ENCODE data around the gene MDFI. TPM values are rescaled to one million over a fixed set of nuclear protein-coding genes. Genes with fewer than 3 reads are reported as not detected.

Gene MDFI
- total RNA-seq, 1 experiment from 2014 or later, result not detected

DNA sequence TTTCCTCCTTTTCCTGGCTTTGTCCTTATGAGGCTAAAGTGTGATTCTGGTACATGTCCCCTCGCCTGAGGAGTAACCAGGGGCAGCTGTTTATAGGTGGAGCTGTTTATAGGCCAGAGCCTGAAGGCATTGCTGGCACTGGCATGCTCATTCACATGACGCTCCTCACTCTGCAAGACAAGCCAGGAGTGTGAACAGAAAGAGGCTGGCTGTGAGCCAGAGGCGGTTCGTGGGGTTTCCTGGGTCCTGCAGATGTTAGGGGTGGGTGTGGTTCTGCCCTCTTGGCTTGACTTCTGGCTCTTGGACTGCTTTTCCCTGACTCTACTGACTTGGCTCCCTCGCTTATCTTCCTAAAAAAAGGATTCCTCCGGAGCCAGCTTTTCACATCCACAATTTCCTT lies 12.8 kb upstream of the MDFI start:
- DNase-seq (ENCODE audit: low read depth), result no peak

DNA sequence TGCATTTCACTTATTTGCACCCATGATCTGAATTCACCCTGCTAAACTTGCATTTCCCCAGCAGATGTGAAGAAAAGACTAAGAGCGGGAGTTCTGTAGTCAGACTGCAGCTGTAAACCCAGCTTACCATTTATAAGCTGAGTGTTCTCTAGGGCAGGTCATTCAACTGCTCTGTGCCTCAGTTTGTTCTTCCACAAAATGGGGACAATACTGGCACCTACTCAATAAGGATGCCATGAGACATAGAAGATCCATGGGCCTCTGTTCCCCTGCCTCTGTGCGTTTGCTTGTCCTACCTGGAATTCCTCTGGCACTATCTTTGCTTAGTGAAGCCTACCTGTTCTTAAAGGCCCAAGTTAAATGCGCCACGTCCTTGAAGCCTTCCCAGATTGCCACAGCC lies 12.2 kb upstream of the MDFI start:
- in situ Hi-C loops (cut with HindIII; ENCODE audit: low pct_unique_long_range_greater_than_20kb, low sequenced_read_pairs), result no loop called here
- DNase-seq (ENCODE audit: low read depth), result no peak

More for the DNA sequence above, 12.8 kb upstream of the MDFI start:
- in situ Hi-C loops (cut with HindIII; ENCODE audit: low pct_unique_long_range_greater_than_20kb, low sequenced_read_pairs), result no loop called here

DNA sequence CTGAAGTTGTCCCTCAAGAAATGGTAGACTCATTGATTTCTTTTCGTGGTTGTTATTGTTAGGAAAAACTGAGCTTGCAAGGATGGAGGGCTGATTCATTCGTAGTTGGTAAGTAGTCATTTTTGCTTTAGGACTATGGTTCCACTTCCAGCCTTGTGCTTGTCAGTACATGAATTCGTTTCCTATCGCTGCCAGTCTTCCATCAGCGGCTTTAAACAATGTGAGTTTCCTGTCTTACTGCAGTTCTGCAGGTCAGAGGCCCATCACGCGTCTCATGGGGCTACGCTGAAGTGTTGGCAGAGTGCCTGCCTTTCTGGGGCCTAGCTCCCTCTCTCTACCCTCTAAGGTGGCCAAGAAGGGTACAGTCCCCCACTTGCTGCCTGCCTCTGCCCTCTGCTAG lies 11.4 kb upstream of the MDFI start:
- in situ Hi-C loops (cut with HindIII; ENCODE audit: low pct_unique_long_range_greater_than_20kb, low sequenced_read_pairs), result no loop called here
- no peak for DNase-seq (ENCODE audit: low read depth)

DNA sequence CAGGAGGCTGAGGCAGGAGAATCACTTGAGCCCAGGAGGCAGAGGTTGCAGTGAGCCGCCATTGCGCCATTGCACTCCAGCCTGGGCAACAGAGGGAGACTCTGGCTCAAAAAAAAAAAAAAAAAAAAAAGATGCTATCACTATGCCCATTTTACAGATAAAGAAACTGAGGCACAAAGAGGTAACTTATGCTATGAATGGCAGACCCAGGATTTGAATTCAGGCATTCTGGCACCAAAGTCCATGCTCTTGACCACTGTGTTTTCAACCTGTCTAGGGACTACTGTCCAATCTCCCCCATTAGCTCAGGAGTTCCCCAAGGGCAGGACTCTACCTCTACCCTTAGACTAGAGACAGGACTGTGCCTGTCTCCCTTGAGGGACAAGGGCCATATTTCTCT lies 9.1 kb upstream of the MDFI start:
- DNase-seq (ENCODE audit: low read depth), result no peak
- in situ Hi-C loops (cut with HindIII; ENCODE audit: low pct_unique_long_range_greater_than_20kb, low sequenced_read_pairs), result no loop called here

DNA sequence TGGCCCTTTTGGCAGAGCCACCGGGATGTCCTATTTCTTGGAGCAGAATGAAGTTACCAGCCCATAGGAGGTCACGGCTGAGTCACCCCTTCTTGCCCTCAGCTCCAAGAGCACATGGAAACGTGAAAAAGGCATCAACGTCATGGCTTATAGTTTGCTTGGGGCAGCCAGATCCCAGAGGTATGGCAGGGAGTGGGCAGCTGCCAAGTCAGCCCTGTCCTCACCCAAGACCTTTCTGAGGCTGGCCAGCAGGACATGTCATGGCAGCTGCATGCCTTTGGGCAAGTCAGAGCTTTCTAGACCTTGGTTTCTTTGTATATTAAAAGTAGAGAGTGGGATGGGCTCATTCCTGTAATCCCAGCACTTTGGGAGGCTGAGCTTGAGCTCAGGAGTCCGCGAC lies 8.2 kb upstream of the MDFI start:
- DNase-seq (ENCODE audit: low read depth), result no peak
- in situ Hi-C loops (cut with HindIII; ENCODE audit: low pct_unique_long_range_greater_than_20kb, low sequenced_read_pairs), result no loop called here

DNA sequence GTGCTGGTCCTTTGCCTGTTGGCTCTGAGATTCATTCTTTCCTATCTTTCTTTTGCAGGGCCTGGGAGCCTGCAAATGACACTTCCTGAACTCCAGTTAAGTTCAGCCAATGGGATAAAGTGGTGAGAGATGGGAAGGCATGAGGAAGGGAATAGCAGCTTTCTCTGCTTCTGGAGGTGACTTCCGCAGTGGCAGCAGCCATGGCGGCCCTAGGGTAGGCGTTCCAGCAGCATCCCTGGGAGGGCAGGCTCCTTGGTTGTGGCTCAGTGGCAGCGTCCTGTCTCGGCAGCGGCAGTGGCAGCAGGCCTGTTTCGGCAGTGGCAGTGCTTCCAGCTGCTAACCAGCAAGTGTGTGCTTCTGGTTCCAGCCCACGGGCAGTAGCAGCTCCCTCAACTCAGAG lies 7.3 kb upstream of the MDFI start:
- in situ Hi-C loops (cut with HindIII; ENCODE audit: low pct_unique_long_range_greater_than_20kb, low sequenced_read_pairs), result no loop called here
- no peak for DNase-seq (ENCODE audit: low read depth)

DNA sequence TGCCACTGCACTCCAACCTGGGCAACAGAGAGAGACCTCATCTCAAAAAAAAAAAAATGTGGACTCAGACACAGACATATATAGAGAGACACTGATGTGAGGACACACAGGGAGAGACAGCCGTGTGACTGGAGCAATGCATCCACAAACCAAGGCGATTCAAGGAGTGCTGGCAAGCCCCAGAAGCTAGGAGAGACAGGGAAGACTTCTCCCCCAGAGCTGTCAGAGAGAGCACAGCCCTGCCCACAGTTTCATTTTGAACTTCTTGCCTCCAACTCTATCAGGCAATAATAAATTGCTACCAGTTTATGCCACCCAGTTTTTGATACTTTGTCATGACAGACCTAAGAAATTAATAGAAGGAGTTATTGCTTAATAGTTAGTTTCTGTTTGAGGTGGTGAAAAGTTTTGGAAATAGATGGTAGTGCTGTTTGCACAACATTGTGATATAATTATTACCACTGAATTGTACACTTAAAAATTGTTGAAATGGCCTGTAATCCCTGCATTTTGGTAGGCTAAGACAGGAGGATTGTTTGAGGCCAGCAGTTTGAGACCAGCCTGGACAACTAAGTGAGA lies 5.1 kb upstream of the MDFI start:
- in situ Hi-C loops (cut with HindIII; ENCODE audit: low pct_unique_long_range_greater_than_20kb, low sequenced_read_pairs), result no loop called here
- DNase-seq (ENCODE audit: low read depth), result no peak

DNA sequence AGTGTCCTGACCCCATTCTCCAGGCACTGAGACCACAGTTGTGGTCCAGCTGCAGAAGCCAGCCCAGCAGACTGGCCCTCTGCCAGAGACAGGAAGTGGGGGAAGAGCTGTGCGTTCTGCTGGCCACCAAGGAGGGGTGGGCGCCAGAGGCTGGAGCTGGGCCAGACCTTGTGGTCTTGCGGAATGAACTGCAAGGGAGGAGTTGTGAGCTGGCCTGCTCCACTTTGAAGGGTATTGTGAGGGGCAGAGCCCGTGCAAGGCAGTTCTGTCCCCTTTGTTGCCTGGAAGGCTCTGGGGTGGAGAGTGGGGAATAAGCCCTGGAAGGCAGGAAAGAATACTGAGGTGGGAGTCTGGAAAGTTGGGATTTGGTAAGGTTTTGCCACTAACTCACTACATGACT lies 3.6 kb upstream of the MDFI start:
- in situ Hi-C loops (cut with HindIII; ENCODE audit: low pct_unique_long_range_greater_than_20kb, low sequenced_read_pairs), result no loop called here
- DNase-seq (ENCODE audit: low read depth), result no peak

DNA sequence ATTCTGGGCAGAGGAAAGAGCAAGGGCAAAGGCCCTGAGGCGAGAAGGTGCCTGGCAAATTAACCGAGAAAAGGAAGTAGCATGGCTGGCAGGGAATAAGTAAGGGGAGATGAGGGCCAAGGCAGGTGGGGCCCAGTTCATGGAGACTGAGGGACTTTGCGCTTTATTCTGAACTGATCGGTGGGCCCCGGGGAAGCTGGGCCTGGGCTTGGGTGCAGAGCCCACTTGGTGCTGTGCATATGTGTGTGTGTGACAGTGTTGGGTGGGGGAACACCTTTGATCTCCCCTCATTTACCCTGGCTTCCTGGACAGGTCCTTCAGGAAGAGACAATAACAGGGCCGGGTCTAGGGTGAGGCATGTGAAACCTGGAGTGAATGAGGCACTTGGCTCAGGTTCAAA lies 2.9 kb upstream of the MDFI start:
- in situ Hi-C loops (cut with HindIII; ENCODE audit: low pct_unique_long_range_greater_than_20kb, low sequenced_read_pairs), result no loop called here
- no peak for DNase-seq (ENCODE audit: low read depth)

DNA sequence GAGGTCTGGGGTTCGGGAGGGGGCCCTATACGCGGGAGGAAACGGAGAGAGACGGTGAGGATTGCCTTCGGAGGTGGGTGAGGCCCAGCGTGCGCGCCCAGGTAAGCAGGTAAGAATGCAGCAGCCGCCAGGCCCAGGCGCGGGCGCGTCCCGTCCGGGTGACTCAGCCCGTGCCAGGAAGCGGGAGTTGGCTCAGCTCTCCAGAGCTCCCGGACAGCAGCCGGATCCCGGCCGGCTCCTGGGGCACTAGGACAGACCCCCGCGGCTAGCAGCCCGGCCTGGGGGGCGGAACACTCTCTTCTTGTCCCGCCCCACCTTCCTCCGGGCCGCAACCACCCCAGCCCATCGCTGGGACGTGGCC lies 1.5 kb upstream of the MDFI start:
- in situ Hi-C loops (cut with HindIII; ENCODE audit: low pct_unique_long_range_greater_than_20kb, low sequenced_read_pairs), result no loop called here
- DNase-seq (ENCODE audit: low read depth), result no peak

DNA sequence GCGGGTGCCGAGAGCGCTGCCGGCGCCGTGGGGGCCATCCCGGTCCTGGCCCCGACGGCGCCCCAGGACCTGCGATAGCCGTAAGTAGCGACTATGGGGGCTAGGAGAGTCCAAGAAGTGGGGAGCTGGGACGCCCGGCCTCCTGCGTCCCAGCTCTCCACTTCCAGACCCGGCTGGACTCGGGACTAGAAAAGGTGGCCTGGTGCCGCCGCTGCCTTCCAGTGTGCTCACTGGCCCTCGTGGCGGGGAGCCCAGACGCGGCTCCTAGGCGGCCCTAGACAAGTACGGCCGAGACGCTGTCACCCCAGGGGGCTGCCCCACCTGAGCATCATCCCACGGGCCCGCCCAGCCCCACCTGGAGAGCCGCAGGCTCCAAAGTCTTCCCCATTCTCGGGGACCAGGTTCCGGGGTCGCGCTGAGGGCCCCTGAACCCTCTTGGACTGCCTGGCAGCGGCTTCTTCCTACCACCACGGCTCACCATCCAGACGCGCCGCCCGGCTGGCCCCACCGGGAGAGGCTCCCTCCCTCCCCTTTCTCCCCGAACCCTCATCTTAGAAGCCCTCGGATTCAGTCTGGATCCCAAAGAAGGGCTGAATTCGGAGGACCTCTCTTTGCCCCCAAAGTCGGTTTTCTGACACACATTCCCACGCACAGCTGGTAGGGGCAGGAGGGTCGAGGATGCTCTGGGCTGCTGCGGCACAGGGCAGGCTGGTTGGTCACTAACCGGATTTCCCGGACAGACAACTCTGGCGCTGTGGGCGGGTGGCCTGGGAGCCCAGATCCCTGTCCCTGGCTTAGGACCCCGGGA lies 870 bp upstream of the MDFI start:
- in situ Hi-C loops (cut with HindIII; ENCODE audit: low pct_unique_long_range_greater_than_20kb, low sequenced_read_pairs), result no loop called here
- no peak for DNase-seq (ENCODE audit: low read depth)

DNA sequence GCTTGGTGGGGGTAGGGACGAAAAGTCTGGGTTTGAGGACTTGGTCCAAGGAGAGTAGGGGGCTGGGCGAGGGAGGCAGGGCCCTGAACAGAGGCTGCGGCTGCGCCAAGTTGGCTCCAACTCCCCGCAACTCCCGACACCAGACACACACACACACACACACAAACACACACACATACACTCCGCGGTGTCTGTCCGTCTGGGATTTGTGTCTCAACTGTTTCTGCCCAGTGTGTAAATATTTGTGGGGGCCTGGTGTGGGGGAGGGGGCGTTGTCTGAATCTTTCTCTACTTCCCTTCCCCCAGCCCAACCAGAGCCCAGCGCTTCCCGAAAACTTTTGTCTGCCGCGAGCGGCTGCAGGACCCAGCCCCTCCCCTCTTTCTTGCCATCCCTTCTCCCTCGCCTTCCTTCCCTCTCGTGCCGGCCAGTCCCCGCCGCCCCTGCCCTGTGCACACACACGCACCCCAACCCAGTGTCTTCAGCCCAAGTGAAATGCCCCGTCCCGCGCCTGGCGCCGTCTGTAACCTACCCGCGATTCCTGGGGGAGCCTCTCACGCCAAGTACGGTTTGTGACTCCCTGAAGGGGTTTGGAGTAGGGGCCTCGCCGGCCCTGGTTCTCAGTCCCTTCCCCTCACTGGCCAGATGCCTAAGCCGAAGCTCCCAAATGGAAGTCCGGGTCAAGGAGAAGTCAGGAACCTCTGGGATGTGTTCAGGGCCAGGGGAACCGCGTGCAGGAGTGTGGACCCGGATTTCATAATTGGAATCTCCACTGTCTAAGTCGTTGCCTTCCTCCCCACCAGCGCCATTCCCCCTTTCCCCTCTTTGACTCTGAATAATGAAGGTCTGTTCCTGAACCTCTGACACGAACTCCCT lies 904 bp downstream of the MDFI start:
- in situ Hi-C loops (cut with HindIII; ENCODE audit: low pct_unique_long_range_greater_than_20kb, low sequenced_read_pairs), result no loop called here
- no peak for DNase-seq (ENCODE audit: low read depth)

DNA sequence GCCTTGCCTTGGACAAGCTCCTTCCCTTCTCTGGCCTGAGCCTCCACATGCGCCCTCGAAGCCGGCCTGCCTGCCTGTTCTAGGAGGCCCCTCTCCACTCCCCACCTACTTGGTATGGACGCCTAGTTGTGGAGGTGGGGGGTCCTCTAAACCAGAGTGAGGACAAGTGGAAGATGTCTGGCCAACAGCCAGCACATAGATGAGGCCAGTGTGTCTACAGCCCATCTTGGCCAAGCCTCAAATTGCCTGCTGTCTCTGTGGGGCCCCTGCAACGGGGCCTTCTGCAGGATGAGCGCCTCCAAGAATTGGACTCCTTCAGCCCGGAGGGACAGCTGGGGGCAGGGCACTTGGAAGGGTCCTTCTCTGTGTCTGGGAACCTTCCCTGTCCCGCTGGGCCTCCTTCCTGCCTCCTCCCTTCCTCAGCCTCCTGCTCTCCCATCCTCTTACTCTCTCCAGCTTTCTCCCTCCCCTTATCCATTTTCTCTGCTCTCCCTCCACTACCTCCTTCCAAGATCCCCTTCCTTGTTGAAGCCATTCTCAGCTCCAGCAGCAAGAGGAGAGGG lies 1.6 kb downstream of the MDFI start:
- in situ Hi-C loops (cut with HindIII; ENCODE audit: low pct_unique_long_range_greater_than_20kb, low sequenced_read_pairs), result no loop called here
- DNase-seq (ENCODE audit: low read depth), result no peak

DNA sequence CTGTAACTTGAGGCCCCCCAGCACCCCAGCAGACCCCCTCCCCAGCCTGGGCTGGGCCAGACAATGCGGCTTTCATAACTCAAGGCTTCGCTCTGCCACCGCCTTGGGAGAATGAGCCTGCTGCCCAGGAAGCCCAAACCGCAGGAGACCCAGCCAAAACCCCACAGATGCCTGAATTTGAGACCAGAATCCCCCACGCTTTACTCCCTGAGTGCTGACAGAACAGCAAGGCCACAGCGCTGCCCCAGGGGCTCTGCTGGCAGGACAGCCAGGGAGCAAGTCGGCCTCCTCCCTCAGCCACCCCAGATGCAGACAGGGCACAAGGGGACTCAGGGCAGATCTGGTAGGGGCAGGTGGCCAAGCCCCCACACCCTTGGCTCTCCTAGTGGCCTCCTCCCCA lies 2.2 kb downstream of the MDFI start:
- in situ Hi-C loops (cut with HindIII; ENCODE audit: low pct_unique_long_range_greater_than_20kb, low sequenced_read_pairs), result no loop called here
- no peak for DNase-seq (ENCODE audit: low read depth)

DNA sequence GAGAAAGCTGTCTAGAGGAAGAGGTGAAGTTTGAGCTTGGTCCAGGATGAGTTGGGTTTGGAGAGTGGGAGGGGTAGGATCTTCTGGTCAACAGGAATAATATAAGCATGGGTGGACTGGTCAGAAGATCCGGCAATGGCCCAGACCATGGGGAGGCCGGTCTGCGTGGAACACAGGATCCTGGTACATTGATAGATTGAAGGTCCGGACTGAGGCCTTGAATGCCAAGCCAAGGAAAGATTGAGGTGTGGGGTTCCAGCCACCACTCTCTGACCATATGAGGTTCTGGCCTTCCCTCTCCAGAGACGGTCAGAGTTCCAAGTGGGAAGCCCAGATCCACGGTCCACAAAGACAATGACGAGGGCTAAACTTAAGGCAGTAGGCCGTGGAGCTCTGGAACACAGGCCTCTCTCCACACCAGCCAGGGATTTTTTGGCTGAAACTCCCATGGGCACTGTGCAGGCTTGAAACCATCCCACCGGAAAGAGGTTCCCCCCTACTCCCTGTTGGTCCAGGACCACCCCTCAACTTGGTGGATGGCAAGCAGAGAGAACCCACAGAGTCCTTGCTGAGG lies 3.2 kb downstream of the MDFI start:
- in situ Hi-C loops (cut with HindIII; ENCODE audit: low pct_unique_long_range_greater_than_20kb, low sequenced_read_pairs), result no loop called here
- no peak for DNase-seq (ENCODE audit: low read depth)

DNA sequence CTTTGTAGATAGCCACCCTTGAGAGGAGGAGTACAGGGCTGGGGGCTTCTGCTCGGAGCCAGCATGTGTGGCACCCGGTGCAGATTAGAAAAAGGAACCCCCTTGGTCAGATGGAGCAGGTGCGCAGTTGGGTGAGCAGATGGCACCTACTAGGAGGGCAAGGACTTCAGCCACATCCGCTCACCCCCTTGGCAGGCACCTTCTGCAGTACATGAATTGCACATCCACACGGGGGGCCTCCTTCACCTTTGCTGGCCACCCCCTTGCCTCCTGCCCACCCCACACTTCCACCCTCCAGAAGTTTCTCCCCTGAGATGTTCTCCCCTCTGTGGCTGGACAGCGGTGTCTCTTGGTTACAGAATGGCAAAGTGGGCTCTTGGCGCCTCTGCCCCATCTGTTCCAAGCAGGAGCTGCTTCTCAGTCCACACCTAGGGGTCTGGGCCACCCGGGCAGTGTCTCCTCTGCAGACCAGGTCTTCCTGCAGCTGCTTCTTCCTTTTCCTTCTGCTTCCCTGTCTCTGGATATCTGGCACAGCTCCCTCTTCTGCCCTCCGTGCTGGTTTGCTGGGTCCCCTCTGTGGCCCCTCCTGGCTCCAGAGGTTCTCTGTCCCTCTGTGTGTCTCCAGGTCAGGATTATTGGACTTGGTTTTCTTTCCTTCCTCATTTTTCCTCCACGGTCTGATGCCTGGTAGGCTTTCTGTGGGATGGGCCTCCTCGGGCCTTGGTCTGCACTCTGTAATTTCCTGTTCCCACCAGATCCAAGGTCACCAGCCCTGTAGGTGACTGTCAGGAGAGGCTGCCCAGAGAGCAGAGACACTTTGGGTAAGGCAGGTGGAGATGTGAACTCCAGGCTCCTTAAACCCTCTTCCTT lies 4.1 kb downstream of the MDFI start:
- no peak for DNase-seq (ENCODE audit: low read depth)
- in situ Hi-C loops (cut with HindIII; ENCODE audit: low pct_unique_long_range_greater_than_20kb, low sequenced_read_pairs), result no loop called here

DNA sequence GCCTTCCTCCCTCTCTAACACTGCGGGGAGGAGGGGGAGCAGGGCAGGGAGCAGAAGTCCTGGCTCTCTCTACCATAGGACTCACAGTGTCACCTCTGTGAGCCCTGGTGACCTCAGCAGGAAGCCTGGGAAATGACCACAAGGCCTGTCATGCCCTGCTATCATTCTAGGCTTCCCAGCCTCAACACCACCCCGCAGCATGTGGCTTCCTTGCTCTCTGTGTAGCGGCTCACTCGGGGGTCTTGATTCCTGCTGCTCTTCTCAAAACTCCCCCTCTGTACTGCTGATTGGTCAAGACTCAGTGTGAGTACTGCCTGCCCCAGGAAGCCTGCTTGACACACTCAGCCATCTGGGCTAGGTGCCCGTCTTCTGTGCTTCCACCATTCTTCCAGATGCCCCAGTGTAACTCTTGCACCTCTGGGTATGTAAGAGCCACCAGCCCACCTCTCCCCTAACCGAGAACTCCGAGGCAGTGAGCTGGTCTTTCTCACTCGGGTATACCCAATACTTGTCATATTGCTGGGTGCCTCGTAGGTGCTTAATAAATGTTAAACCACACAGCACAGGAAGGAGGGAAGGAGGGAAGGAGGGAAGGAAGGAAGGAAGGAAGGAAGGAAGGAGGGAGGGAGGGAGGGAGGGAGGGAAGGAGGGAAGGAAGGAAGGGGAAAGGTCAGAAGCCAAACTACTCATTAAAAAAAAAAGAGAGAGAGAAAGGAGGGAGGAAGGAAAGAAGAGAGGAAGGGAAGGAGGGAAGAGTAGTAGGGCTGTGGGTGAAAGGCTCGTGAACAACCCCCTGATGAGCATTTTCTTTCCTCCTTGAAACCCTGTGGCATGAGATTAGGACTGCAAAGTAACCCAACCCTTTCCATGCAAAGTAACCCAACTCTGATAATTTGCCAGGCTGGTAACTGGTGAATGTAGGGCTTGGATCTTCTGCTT lies 5.0 kb downstream of the MDFI start:
- DNase-seq (ENCODE audit: low read depth), result no peak
- in situ Hi-C loops (cut with HindIII; ENCODE audit: low pct_unique_long_range_greater_than_20kb, low sequenced_read_pairs), result no loop called here
